HG02571 (cell line): ENCODE measurements around the gene DYNC1LI2.
A peak's percentile ranks its signal among the peaks of the same experiment; 100 is the strongest.
"Not testable (repeated sequence)": the region's sequence is repeated elsewhere in the genome, so short reads cannot be mapped to it uniquely, and the experiment has no call there.

Experiments used
- ATAC-seq: cut with Tn5 transposase; IDR thresholded peaks from one replicate; pipeline ENCODE4 v1.9.1; 2021; ENCODE audit warnings: mild to moderate bottlenecking, moderate library complexity; ENCODE audit not compliant: unreplicated experiment

Gene DYNC1LI2

GRCh38 chr16:66698046-66698445 is 53.4 kb downstream of the DYNC1LI2 start:
- ATAC-seq = no peak

GRCh38 chr16:66696669-66697630 is 54.5 kb downstream of the DYNC1LI2 start, which contains the start of gene CMTM4:
CMTM4 (minus strand) TSS chr16:66696743; CDS start chr16:66696525, 218 bp downstream.
- peak; percentile 83 for ATAC-seq

GRCh38 chr16:66695935-66696668 is 55.3 kb downstream of the DYNC1LI2 start:
- peak; percentile 39 for ATAC-seq

- ATAC-seq = no peak
Observed at GRCh38 chr16:66695471-66695934, 55.9 kb downstream of the DYNC1LI2 start.

GRCh38 chr16:66693149-66693548 is 58.3 kb downstream of the DYNC1LI2 start:
- no peak for ATAC-seq

GRCh38 chr16:66692341-66692740 is 59.1 kb downstream of the DYNC1LI2 start:
- ATAC-seq = no peak

GRCh38 chr16:66691234-66691633 is 60.2 kb downstream of the DYNC1LI2 start:
- ATAC-seq = no peak

- no peak for ATAC-seq
Observed at GRCh38 chr16:66690106-66690847, 61.1 kb downstream of the DYNC1LI2 start.

GRCh38 chr16:66689282-66689681 is 62.1 kb downstream of the DYNC1LI2 start:
- ATAC-seq = no peak

- no peak for ATAC-seq
Observed at GRCh38 chr16:66687906-66688625, 63.3 kb downstream of the DYNC1LI2 start.

- ATAC-seq = not testable (repeated sequence)
Observed at GRCh38 chr16:66685501-66686115, 65.8 kb downstream of the DYNC1LI2 start.

- no peak for ATAC-seq
Observed at GRCh38 chr16:66682271-66682670, 69.1 kb downstream of the DYNC1LI2 start.

GRCh38 chr16:66681676-66682075 is 69.7 kb downstream of the DYNC1LI2 start:
- ATAC-seq = no peak

- ATAC-seq = no peak
Observed at GRCh38 chr16:66678337-66678736, 73.1 kb downstream of the DYNC1LI2 start.

- ATAC-seq = no peak
Observed at GRCh38 chr16:66677836-66678235, 73.6 kb downstream of the DYNC1LI2 start.

- ATAC-seq = no peak
Observed at GRCh38 chr16:66677179-66677578, 74.2 kb downstream of the DYNC1LI2 start.

GRCh38 chr16:66676599-66676998 is 74.8 kb downstream of the DYNC1LI2 start:
- ATAC-seq = no peak

GRCh38 chr16:66673691-66674090 is 77.7 kb downstream of the DYNC1LI2 start:
- no peak for ATAC-seq
